Measurements from ENCODE around the gene SLC35F4.
"Not testable (repeated sequence)": the region's sequence is repeated elsewhere in the genome, so short reads cannot be mapped to it uniquely, and the experiment has no call there.

SLC35F4 gene

DNA sequence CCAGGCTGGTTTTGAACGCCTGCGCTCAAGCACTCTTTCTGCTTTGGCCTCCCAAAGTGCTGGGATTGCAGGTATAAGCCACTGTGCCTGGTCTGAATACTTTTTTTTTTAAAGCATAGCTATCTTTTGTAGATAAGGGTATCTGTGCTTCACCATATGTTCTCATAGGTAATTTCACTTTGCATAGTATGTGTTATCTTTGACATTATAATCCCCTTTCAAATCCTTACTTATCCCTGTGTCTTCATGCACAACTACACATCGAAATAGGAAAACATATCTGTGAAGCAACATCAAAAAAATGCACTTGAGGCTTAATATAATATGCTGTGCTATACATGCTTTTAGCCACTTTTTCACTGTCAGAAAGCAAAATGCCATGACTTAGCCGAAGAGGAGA is 94.1 kb downstream of the SLC35F4 start:
- no peak for DNase-seq

DNA sequence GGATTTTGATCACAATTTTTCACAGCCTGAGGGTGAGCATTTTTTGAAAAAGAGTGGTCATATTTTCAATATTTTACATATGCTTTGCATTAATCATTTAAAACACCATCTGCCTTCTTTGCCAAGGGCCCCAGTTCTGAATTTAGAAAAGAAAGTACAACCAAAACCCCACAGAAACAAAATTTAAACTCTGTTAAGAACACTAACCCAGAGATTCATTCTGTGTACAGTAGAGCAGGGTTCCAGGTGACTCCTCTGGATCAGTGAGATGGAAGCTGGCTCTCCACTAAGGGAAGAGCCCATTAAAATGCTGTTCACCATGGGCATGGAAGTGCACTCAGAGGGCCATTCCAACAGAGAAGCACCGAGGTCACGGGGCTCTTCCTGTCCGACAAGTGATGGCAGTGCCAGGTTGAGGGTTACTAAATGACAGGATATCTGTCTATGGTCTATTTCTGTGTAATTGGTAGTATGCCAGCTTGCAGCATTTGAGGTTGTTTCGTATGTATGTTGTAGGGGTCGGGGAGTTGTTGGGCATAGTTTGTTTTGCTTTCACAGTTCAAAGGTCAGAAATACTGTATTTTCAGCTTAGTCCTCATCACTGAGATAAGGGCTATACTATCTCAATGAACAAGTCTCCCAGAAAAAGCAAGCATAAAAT is 95.9 kb downstream of the SLC35F4 start:
- no peak for DNase-seq

DNA sequence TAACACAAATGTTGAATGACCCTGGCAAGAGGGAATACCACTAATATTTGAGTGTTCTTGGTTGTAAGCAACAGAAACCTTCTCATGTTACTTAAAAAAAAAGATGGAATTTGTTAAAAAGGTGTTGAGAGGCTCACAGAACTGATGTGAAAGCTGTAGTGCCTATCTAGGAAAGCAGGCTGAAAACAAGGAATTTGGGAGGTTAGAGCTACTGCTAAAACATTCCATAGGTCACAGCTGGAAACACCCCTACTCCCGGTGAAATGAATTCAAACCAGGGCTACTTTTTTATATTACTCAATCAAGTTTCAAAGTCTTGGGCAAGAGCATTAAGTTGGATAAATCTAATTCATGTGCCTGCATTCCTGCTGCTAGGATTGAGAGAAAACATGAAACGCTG is 104.1 kb downstream of the SLC35F4 start:
- DNase-seq, result no peak

DNA sequence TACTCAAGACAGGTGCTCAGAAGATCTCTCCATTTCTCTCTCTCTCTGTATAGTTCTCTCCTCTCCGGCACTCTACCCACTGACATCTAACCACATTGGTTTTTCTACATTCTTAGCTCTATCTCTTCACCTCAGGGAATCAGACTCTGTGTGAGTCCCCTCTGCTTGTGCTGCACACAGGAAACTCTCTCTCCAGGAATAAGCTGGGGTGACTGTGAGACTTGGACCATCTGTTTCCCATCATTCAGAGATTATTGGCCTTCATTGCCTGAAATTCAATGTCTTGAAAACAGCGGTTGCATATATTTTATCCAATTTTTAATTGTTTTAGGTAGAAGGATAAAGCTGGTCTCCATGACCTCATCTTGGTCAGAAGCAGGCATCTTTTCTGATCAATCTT is 105.0 kb downstream of the SLC35F4 start:
- DNase-seq, result no peak

GRCh38 chr14:57755018-57755521 is 110.8 kb downstream of the SLC35F4 start:
- DNase-seq, result no peak

DNA sequence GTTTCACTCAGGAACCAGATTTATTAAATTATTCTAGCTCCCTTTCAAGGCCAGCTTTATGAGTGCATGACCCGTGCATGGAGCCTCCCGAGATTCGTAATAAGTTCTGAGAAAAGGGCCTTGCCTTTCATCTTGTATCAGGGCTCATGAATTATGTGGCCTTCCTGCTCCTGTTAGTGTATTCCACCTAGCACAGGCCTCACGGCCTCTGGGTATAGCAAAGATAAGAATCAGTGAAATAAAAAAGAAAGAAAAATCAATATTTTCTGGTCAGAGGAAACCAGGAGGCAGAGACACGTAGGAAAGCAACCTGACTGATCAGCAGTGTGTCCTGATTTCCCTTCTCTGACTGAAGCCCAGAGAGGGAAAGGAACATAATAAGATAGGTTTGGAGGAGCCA is 111.4 kb downstream of the SLC35F4 start:
- no peak for DNase-seq

DNA sequence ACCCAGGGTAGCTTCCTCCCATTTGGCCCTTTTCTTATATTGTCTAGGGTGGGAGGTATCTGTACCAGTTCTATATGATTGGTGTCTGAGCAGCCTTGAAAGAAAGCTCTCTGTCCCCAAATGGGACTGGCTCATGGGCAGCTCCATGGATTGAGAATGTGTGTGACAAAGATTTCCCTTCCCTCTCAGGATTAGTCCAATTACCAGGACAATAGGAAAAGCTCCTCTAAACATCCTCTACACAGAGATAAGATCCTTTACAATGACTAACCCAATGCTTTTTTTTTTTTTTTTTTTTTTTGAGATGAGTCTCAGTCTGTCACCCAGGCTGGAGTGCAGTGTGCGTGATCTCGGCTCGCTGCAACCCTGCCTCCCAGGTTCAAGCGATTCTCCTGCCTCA is 112.1 kb downstream of the SLC35F4 start:
- no peak for DNase-seq

GRCh38 chr14:57752142-57752695 is 113.7 kb downstream of the SLC35F4 start:
- not testable (repeated sequence) for DNase-seq

DNA sequence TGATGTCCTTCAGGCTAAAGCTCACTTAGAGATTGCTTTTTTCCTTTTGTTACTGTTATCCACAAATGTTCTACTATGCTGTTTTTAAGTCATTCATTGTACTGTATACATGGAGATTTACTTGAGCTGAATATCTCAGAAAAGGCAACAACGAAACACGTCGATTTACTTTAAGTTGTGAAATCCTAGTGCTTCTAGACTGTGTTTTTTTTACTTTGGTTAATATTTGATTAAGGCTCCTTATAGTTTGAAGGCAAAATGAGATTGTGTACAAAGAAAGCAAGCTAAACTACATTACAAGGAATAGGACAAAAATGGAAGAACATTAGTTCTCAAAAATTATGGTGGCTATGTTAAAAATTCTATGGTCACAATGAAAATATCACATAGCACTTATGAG is 114.5 kb downstream of the SLC35F4 start:
- no peak for DNase-seq

GRCh38 chr14:57749267-57749666 is 116.6 kb downstream of the SLC35F4 start:
- no peak for DNase-seq

DNA sequence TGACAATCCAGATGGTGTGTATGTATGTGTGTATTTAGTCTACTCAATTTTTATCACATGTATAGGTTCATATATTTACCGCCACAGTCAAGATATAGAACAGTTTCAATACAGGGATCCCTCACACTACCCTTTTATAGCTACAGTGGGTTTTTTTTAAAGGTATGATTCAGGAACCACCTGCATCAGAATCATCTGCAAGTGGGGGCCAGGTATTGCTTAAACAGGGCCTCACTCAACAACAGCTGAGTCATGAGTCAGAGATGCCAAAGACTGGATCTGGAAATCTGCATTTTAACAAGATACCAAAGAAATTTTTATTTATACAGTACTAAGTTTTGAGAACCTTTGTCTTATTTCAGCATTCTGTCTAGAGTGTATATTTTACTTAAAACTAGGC is 117.6 kb downstream of the SLC35F4 start:
- DNase-seq, result no peak

GRCh38 chr14:57747036-57747435 is 118.9 kb downstream of the SLC35F4 start:
- no peak for DNase-seq

DNA sequence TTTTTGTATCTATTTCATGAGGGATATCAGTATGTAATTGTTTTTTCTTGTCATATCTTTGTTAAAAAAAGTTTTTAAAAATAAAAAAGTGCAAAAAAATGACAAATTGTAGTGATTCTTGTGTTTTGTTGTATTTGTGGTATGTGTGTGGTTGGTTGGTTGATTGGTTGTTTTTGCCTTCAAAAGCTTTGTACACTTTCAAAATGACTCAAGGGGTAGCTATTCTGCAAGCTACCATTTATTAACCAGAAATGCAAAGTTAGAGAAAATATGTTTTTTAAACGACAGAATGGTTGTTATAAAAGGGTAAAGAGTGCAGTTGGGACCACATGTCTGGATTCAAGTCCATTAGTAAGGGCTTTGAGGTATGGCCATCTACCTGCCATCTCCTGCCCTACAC is 119.3 kb downstream of the SLC35F4 start:
- DNase-seq, result no peak

GRCh38 chr14:57739516-57739915 is 126.4 kb downstream of the SLC35F4 start:
- no peak for DNase-seq

GRCh38 chr14:57737598-57737997 is 128.3 kb downstream of the SLC35F4 start:
- no peak for DNase-seq

GRCh38 chr14:57736391-57736790 is 129.5 kb downstream of the SLC35F4 start:
- DNase-seq, result no peak

DNA sequence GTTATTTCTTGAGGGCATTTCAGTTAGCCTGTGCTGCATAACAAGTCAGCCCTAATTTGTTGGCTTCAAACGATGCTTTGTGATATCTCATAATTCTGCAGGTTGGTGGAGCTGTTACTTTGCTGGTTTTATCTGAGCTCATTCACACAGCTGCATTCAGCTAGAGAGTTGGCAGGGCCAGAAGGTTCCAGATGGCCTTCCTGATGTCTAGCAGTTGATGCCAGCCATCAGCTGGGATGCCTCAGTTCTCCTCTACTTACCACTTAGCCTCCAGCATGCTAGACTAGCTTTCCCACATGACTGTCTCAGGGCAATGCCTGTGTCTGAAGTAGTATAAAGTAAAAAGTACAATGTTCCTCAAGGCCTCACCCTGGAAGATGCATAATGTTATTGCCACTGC is 130.6 kb downstream of the SLC35F4 start:
- DNase-seq, result no peak

GRCh38 chr14:57732463-57733285 is 133.2 kb downstream of the SLC35F4 start:
- DNase-seq, result no peak

DNA sequence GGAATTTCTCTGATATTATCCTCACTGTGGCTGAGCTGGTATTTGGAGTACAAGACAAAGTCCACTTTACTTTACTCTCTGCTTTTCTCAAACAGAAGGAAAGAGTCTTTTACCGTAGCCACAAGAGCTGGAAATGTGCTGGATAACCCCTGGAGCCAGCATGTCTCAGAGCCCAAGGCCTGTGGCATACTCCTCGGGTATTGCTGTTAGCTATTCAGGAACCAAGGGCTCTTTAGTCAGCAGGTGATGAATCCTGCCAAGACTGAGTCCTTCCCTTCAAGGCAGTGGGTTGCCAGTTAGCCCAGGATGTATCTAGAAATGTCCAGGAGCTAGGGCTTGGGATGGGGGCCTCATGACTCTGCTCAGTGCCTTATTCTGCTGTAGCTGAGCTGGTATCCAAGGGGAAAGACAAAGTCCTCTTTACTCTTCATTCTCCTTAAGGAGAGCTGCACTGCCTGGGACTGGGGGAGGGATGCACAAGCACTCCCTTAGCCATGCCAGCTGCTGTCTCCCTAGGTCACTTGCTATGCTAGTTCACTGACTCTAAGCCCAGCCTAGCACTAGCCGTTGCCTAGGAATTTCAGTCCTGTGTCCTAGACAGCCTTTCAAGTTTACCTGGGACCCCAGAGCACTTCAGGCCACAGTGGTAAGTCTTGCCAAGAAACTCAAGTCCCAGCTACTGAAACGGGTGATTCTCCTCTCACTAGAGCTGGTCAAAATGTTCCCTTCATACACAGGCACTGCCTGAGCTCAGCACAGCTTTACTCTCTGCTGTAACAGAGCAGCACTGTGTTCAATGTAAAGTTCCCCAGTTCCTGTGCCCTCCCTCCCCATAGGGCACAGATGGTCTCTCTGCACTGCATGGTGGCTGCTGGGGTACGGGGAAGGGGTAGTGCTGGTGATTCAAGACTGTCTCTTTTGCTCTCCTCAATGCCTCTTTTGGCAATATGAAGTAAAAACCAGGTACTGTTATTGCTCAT is 136.4 kb downstream of the SLC35F4 start:
- DNase-seq, result no peak

GRCh38 chr14:57725399-57726077 is 140.4 kb downstream of the SLC35F4 start:
- DNase-seq, result no peak

GRCh38 chr14:57722141-57722540 is 143.8 kb downstream of the SLC35F4 start:
- DNase-seq, result not testable (repeated sequence)

DNA sequence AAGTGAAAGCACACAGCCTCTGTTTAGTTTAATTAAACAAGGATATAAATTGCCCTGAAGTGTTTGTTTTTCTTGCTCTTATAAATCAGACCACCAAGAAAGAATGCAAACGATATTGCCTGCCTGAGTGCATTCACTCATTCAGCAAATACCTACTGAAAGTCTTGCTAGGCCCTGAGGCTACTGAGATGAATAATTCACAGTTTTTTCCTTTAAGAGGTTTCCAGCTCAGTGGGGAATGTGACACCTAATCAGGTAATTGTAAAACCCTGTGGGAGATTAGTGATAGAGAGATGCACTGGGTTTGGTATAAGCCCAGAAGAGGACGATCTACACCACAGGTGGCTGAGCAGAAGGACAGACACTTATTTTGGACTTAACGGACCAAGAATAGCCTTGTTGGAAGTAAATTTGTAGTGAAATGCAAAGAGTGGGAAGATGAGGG is 151.4 kb downstream of the SLC35F4 start:
- no peak for DNase-seq

Data from T-helper 1 cell (primary cell).